ENCODE measurements around the gene CBR1. TPM values are rescaled to one million over a fixed set of nuclear protein-coding genes. Genes with fewer than 3 reads are reported as not detected.

Gene CBR1
- total and polyA plus RNA-seq, 8 donors, result 79.9 to 372 (median 155) TPM

DNA sequence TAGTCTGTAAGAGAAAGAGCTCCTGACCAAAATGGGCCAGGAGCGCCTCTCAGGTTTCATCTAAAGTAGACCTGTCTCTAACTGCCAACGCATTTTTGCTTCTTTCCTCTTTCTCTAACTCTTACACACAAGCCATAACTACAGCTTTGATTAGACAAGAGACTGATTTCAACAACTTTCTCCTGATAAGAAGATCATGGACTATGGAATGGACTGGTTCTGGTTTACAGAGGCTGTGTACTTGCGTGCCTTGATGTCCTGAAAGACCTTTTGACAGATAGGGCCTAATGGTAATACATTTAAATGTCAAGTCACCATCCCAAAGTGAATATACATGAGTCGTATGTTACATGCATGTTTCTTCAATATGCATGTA lies 5.8 kb upstream of the CBR1 start:
- no peak for DNase-seq
- H3K4me3 ChIP-seq, result no peak overlapping the region

DNA sequence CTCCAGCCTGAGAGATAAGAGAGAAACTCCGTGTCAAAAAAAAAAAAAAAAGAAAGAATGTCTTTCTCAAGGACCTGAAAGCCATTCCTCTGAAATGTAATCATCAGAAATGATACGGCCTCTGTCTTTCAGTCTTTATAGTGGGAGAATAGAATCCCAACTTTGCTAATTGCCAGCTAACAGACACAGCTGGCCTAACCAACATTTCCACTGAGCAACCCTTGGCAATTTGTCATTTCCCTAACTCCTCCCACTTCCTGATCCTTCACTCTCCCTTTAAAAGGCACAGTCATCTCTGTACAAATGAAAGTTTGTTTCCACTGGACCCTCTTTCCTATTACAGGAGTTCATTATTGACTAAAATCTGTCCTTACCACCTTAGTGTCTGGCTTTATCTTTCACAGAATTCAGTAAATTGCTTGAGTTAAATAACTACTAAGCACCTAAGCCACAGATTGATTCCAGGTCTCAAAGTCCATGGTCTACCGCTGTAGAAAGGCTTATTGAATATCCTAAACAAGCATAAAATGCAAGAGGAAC lies 4.3 kb upstream of the CBR1 start:
- Histone ChIP-seq H3K27me3 (no peaks in the 10 kb centered on the region), H3K9me3 (peaks cover 0 to 10% (median 3%) of the 10 kb centered on the region in 4 donors), H3K4me3 (no peak overlapping the region), H3K4me1 (peaks cover 11 to 20% (median 15%) of the 10 kb centered on the region in 4 donors), H3K36me3 (no peaks in the 10 kb centered on the region), H3K27ac (no peak overlapping the region)
- DNase-seq, result peak in 1 of 2 donors; percentile 43
- TF ChIP-seq, protein P1, sequence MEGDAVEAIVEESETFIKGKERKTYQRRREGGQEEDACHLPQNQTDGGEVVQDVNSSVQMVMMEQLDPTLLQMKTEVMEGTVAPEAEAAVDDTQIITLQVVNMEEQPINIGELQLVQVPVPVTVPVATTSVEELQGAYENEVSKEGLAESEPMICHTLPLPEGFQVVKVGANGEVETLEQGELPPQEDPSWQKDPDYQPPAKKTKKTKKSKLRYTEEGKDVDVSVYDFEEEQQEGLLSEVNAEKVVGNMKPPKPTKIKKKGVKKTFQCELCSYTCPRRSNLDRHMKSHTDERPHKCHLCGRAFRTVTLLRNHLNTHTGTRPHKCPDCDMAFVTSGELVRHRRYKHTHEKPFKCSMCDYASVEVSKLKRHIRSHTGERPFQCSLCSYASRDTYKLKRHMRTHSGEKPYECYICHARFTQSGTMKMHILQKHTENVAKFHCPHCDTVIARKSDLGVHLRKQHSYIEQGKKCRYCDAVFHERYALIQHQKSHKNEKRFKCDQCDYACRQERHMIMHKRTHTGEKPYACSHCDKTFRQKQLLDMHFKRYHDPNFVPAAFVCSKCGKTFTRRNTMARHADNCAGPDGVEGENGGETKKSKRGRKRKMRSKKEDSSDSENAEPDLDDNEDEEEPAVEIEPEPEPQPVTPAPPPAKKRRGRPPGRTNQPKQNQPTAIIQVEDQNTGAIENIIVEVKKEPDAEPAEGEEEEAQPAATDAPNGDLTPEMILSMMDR (IDR thresholded peaks at IDR 0.05), result no peak
- TF ChIP-seq POLR2A (IDR thresholded peaks at IDR 0.05), result no peak
- no peak for TF ChIP-seq EP300 (IDR thresholded peaks at IDR 0.05)
- no peak for TF ChIP-seq POLR2AphosphoS5 (IDR thresholded peaks at IDR 0.05)
- intact Hi-C loops (cut with DNase I; ENCODE audit: low total_unique reads), result no loop called here
- 43 to 51% (median 46%) methylated on average over 3 of the region's 3 CpGs for WGBS, 5 donors

More for the DNA sequence above, 5.8 kb upstream of the CBR1 start:
- intact Hi-C loops (cut with DNase I; ENCODE audit: low total_unique reads), result loop anchor here (5.0 kb wide), 1 partner anchor 48 kb away; no protein-coding TSS in a partner anchor
- WGBS, 5 donors, result 79 to 88% (median 82%) methylated on average over 4 of the region's 4 CpGs
- Histone ChIP-seq H3K27me3 (no peaks in the 10 kb centered on the region), H3K36me3 (no peaks in the 10 kb centered on the region), H3K9me3 (peaks cover 0 to 8% (median 3%) of the 10 kb centered on the region in 4 donors), H3K27ac (no peak overlapping the region), H3K4me1 (peaks cover 10 to 16% (median 14%) of the 10 kb centered on the region in 4 donors)
- TF ChIP-seq EP300 (IDR thresholded peaks at IDR 0.05) (no peak), POLR2A (IDR thresholded peaks at IDR 0.05) (no peak), POLR2AphosphoS5 (IDR thresholded peaks at IDR 0.05) (no peak)
- TF ChIP-seq, protein P1 (IDR thresholded peaks at IDR 0.05), result no peak

DNA sequence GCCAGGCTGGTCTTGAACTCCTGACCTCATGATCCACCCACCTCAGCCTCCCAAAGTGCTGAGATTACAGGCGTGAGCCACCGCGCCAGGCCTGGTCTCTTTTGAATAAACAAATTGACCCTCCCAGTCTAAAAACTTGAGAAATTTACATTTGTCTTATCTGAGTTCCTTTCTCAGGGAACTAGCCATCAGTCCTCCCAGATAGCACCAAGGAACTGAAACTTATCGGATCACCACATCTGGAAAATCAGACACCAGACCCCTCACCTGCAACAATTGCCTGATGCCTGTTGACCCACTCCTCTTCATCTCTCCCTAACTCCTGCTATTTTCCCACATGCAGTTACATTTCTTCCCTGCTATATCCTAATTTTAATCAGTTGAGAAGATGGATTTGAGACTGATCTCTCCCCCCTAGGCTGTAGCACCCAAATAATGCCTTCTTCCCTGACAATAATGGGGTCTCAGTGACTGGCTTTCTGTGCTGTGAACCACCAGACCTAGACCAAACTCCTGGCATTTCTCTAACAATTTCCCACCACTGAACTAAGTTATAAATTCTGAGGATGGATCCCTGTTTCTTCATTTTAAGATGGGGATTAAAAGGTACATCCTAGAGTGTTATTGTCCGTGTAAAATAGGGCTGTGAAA lies 951 bp upstream of the CBR1 start:
- H3K9me3 ChIP-seq, result peaks cover 0 to 10% (median 3%) of the 10 kb centered on the region in 4 donors
- no peaks in the 10 kb centered on the region for H3K27me3 ChIP-seq
- 95 to 100% (median 96%) methylated on average over 5 of the region's 5 CpGs for WGBS, 5 donors
- peaks cover 26 to 47% (median 41%) of the 10 kb centered on the region in 4 donors for H3K4me1 ChIP-seq
- peak overlapping the region in 4 of 5 donors; percentile 87 to 91 (median 88) for H3K27ac ChIP-seq
- H3K36me3 ChIP-seq, result peaks cover 7 to 25% (median 18%) of the 10 kb centered on the region in 4 donors
- intact Hi-C loops (cut with DNase I; ENCODE audit: low total_unique reads), result no loop called here
- DNase-seq, result no peak
- TF ChIP-seq POLR2A (IDR thresholded peaks at IDR 0.05), result no peak
- TF ChIP-seq POLR2AphosphoS5 (IDR thresholded peaks at IDR 0.05), result no peak
- TF ChIP-seq EP300 (IDR thresholded peaks at IDR 0.05), result no peak
- TF ChIP-seq, protein P1 (IDR thresholded peaks at IDR 0.05), result no peak
- H3K4me3 ChIP-seq, result no peak overlapping the region

DNA sequence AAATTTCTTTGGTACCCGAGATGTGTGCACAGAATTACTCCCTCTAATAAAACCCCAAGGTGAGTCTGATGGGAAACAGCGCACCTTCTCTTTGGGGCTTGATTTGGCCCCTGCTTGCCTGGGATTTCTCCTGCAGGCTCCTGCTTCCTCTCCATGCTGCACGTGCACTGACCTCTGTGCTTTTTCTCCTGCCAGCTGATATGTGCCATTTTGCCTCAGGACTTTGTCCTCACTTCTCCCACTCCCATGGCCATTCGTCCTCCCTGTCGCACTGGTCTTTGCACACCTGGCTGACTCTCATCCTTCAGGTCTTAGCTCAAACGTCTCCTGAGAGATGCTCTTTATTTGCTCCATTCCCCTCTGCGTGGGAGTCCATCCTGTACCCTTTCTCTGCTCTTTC lies 1.2 kb downstream of the CBR1 start:
- peak in 1 of 2 donors; percentile 20 for DNase-seq
- peaks cover 7 to 26% (median 19%) of the 10 kb centered on the region in 4 donors for H3K36me3 ChIP-seq
- no peak for TF ChIP-seq POLR2A (IDR thresholded peaks at IDR 0.05)
- no peak for TF ChIP-seq POLR2AphosphoS5 (IDR thresholded peaks at IDR 0.05)
- TF ChIP-seq, protein P1 (IDR thresholded peaks at IDR 0.05), result no peak
- TF ChIP-seq EP300 (IDR thresholded peaks at IDR 0.05), result no peak
- H3K9me3 ChIP-seq, result peaks cover 0 to 10% (median 3%) of the 10 kb centered on the region in 4 donors
- peak overlapping the region; percentile 14 to 86 (median 80) for H3K4me3 ChIP-seq
- no peaks in the 10 kb centered on the region for H3K27me3 ChIP-seq
- WGBS, 5 donors, result 67 to 79% (median 71%) methylated on average over 6 to 7 of the region's 7 CpGs
- peaks cover 26 to 50% (median 42%) of the 10 kb centered on the region in 4 donors for H3K4me1 ChIP-seq
- H3K27ac ChIP-seq, result peak overlapping the region in 2 of 5 donors; percentile 15 to 91
- intact Hi-C loops (cut with DNase I; ENCODE audit: low total_unique reads), result no loop called here

All from stomach (tissue), 9 donors.